Skeletal muscle satellite cell (primary cell): ENCODE results near the gene RAP1B. TPM values are rescaled to one million over a fixed set of nuclear protein-coding genes. Genes with fewer than 3 reads are reported as not detected.
A peak's percentile ranks its signal among the peaks of the same experiment; 100 is the strongest.

Experiments
- H3K27me3 ChIP-seq: 2 replicates; pipeline ENCODE4 v1.7.0; 2013; ENCODE audit warnings: low read length; ENCODE audit not compliant: control insufficient read depth, insufficient read depth
- H3K36me3 ChIP-seq: 2 replicates; pipeline ENCODE4 v1.7.0; 2013; ENCODE audit warnings: mild to moderate bottlenecking, control low read depth, low read length; ENCODE audit not compliant: insufficient read depth
- H3K4me1 ChIP-seq: 2 replicates; pipeline ENCODE4 v1.7.0; 2013; ENCODE audit warnings: low read length; ENCODE audit not compliant: control insufficient read depth, insufficient read depth
- H3K4me2 ChIP-seq: 2 replicates; pipeline ENCODE4 v1.7.0; 2013; ENCODE audit warnings: mild to moderate bottlenecking, low read length
- H3K4me3 ChIP-seq: 2 replicates; pipeline ENCODE4 v1.7.0; 2013; ENCODE audit warnings: low read length
- H3K9ac ChIP-seq: 2 replicates; pipeline ENCODE4 v1.7.0; 2013; ENCODE audit warnings: mild to moderate bottlenecking, low read depth, low read length, moderate library complexity
- H3K9me3 ChIP-seq: replicated peaks from 2 replicates; pipeline ENCODE4 v1.7.0; 2013; ENCODE audit warnings: mild to moderate bottlenecking, control low read depth, low read length
- total RNA-seq: library from RNA; depleted of rRNA; stranded (reverse); fragments of >200 nt; gene quantifications from 2 replicates; pipeline ENCODE4 v1.2.3, GENCODE V29; 2012; rRNA removed

The RAP1B gene
- total RNA-seq: 148 and 162 TPM in 2 replicates

DNA sequence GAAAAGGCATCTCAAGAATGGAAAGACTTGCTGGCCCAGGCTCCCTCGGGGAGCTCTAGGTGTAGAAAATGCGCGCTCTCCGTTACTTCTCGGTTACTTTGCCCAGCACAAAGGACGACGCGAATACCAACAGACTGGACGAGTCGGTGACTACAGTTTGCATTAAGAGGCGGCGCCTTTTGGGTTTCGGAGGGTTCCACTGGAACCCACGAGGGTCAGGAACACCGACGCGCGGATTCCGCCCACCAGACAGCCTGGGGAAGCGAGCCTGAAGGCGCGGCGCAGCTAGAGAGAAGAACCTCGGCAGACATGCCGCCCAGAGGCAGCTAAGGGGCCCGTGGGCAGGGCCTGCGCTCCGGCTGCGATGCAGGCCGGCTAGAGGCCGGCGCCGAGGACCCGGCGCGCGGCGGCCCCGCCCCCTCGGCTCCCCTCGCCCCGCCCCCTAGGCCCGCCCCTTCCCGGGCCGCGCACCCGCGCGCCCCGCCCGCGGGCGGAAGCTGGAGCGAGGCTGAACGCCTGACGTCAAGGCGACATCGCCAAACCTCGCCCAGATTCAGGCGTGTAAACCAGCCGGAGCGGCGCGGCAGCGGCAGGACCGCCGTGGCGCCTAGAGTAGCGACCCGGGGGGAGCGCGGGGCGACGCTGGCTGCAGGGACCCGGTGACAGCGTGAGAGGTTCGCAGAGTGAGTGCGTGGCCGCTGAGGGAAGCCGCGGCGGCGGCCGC lies at the start of gene RAP1B:
TSS of gene RAP1B (plus strand) at position 530 of the 724 bp plus-strand sequence. CDS start 37,826 bp downstream, outside the sequence.
- Histone ChIP-seq H3K4me3 (peak within 1 kb of the TSS; percentile 99), H3K27me3 (no peaks in the 10 kb centered on the region), H3K4me1 (peaks cover 35% of the 10 kb centered on the region), H3K36me3 (peaks cover 9% of the 10 kb centered on the region), H3K9me3 (no peaks in the 10 kb centered on the region), H3K9ac (peak within 1 kb of the TSS; percentile 98), H3K4me2 (peak within 1 kb of the TSS; percentile 97)

- H3K4me2 ChIP-seq: no peak overlapping the region
- H3K4me1 ChIP-seq: peaks cover 25% of the 10 kb centered on the region
Measured at GRCh38 chr12:68561830-68562229, 48.9 kb upstream of the RAP1B start.

DNA sequence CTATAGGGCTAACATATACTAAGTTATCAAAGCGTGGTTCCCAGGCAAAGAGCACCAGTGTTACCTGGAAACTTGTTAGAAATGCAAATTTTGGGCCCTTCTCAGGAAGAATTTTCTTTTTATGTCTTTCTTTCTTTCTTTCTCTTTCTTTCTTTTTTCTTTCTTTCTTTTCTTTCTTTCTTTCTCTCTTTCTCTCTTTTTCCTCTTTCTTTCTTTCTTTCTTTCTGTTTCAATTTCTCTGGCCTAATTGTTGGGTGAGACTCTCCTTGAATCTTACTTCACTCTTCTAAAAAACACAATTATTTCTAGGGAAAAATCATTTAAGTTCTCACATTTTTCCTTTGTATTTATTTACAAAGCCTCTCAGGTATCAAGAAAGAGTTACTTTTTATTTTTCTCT lies 46.5 kb upstream of the RAP1B start:
- no peak overlapping the region for H3K9ac ChIP-seq

More at GRCh38 chr12:68561830-68562229, 48.9 kb upstream of the RAP1B start:
- H3K27me3 ChIP-seq: no peaks in the 10 kb centered on the region
- no peaks in the 10 kb centered on the region for H3K9me3 ChIP-seq
- H3K9ac ChIP-seq: no peak overlapping the region
- H3K4me3 ChIP-seq: no peak overlapping the region
- H3K36me3 ChIP-seq: no peaks in the 10 kb centered on the region

DNA sequence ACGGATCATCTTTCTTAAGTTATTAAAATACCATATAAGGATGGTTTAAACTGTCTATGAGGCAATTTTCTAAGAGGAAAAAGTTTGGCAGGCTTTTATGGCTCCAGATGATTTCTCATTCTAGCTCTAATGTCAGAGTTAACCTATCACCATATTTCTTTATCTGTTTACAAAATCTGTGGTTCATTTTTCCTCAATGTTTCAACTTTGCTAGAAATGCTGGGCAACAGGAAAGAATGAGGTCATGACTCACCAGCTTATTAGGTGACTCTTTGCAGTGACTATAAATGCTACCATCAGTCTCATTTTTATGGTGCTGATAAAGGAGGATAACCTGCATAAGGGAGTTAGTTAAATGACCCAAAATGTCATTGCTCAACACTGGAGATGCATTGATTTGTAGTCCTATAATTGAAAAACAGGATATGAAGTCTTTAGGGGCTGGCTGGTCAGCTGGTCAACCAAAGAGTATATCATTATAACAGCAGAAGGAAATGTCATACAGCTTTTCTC lies 45.3 kb upstream of the RAP1B start:
- Histone ChIP-seq H3K4me3 (no peak overlapping the region), H3K9ac (no peak overlapping the region), H3K4me1 (peaks cover 12% of the 10 kb centered on the region)

More for the DNA sequence above, 46.5 kb upstream of the RAP1B start:
- no peaks in the 10 kb centered on the region for H3K36me3 ChIP-seq
- H3K4me3 ChIP-seq: no peak overlapping the region
- no peak overlapping the region for H3K4me2 ChIP-seq
- H3K27me3 ChIP-seq: no peaks in the 10 kb centered on the region
- no peaks in the 10 kb centered on the region for H3K9me3 ChIP-seq
- H3K4me1 ChIP-seq: peaks cover 12% of the 10 kb centered on the region

DNA sequence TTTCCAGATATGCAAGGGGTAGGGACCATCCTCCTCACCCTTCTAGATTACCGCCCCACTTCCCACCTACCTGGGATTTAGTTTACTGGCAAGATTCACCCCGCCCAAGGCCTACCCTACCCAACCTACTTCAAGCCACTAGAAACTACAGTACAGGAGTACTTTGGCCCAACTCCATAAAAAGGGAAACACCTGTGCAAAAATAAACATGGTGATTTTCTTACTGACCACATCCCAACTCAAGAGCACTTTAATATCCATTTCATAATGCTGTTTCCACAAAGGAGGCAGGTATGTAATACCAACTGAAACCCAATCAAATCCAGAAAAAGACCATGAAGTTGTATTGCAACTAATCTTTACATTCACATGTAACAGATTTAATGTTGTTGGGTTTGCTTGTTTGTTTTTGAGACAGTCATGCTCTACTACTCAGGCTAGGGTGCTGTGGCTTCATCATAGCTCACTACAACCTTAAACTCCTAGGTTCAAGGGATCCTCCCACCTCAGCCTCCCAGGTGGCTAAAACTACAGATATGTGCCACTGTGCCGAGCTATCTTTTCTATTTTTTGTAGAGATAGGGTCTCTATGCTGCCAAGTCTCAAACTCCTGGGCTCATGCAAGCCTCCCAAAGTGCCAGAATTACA lies 41.7 kb upstream of the RAP1B start:
- Histone ChIP-seq H3K4me3 (no peak overlapping the region), H3K27me3 (no peaks in the 10 kb centered on the region), H3K4me1 (peaks cover 12% of the 10 kb centered on the region), H3K9ac (no peak overlapping the region), H3K9me3 (no peaks in the 10 kb centered on the region), H3K4me2 (no peak overlapping the region), H3K36me3 (no peaks in the 10 kb centered on the region)

More for the DNA sequence above, 45.3 kb upstream of the RAP1B start:
- Histone ChIP-seq H3K36me3 (no peaks in the 10 kb centered on the region), H3K27me3 (no peaks in the 10 kb centered on the region), H3K4me2 (peak overlapping the region; percentile 33), H3K9me3 (no peaks in the 10 kb centered on the region)

- no peaks in the 10 kb centered on the region for H3K9me3 ChIP-seq
- H3K36me3 ChIP-seq: no peaks in the 10 kb centered on the region
- H3K9ac ChIP-seq: no peak overlapping the region
- no peaks in the 10 kb centered on the region for H3K27me3 ChIP-seq
- no peak overlapping the region for H3K4me3 ChIP-seq
- H3K4me2 ChIP-seq: no peak overlapping the region
- no peaks in the 10 kb centered on the region for H3K4me1 ChIP-seq
Measured at GRCh38 chr12:68572661-68573060, 38.0 kb upstream of the RAP1B start.

DNA sequence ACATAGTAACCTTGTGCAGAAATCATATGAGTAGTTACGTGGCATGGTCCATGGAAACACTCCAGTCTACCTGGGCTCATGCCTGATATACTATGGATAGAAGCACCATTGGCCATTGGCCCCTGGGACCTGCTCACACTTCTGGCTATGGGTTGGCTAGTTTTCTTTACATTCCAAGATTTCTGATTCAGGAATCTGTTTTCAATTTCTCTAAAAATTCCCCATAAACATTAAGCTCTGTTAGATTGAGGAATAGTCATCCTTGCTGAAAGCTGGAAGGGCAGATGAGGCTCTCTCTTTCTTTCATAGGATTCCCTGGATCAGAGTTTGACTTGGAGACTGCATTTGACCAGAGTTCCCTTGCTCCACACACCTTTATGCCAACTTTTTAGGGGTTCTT lies 37.3 kb upstream of the RAP1B start:
- Histone ChIP-seq H3K27me3 (no peaks in the 10 kb centered on the region), H3K9me3 (no peaks in the 10 kb centered on the region), H3K36me3 (no peaks in the 10 kb centered on the region), H3K4me3 (no peak overlapping the region), H3K9ac (no peak overlapping the region), H3K4me1 (no peaks in the 10 kb centered on the region), H3K4me2 (no peak overlapping the region)

- H3K27me3 ChIP-seq: no peaks in the 10 kb centered on the region
- no peaks in the 10 kb centered on the region for H3K4me1 ChIP-seq
- H3K9ac ChIP-seq: no peak overlapping the region
- no peaks in the 10 kb centered on the region for H3K9me3 ChIP-seq
- H3K4me3 ChIP-seq: no peak overlapping the region
- H3K36me3 ChIP-seq: no peaks in the 10 kb centered on the region
- no peak overlapping the region for H3K4me2 ChIP-seq
Measured at GRCh38 chr12:68577949-68578348, 32.8 kb upstream of the RAP1B start.

DNA sequence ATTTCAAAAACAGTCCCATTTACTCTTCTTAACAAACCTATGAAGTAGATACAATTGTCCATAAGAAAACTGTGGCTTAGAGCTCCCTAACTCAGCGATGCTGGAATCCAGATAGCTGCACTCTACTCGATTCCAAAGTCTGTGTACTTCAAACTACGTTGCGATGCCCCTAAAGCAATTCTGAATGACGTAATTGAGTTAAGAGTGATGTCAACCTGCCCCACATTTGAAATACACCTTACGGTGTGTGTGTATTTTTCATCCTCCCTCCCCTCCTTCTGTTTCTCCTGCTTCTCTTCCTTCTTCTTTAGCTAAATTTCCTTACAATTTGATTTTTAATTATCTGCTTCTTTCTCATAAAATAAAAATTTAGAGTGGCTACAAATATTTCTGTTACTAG lies 31.9 kb upstream of the RAP1B start:
- Histone ChIP-seq H3K4me1 (no peaks in the 10 kb centered on the region), H3K9ac (no peak overlapping the region), H3K27me3 (no peaks in the 10 kb centered on the region), H3K4me2 (no peak overlapping the region), H3K9me3 (no peaks in the 10 kb centered on the region), H3K4me3 (no peak overlapping the region), H3K36me3 (no peaks in the 10 kb centered on the region)

GRCh38 chr12:68579254-68579653 lies 31.4 kb upstream of the RAP1B start:
- H3K4me3 ChIP-seq: no peak overlapping the region
- no peaks in the 10 kb centered on the region for H3K36me3 ChIP-seq
- H3K9ac ChIP-seq: no peak overlapping the region
- H3K4me2 ChIP-seq: no peak overlapping the region
- no peaks in the 10 kb centered on the region for H3K4me1 ChIP-seq
- H3K9me3 ChIP-seq: no peaks in the 10 kb centered on the region
- no peaks in the 10 kb centered on the region for H3K27me3 ChIP-seq

GRCh38 chr12:68580911-68581310 lies 29.8 kb upstream of the RAP1B start:
- H3K9ac ChIP-seq: no peak overlapping the region
- H3K4me2 ChIP-seq: no peak overlapping the region
- no peaks in the 10 kb centered on the region for H3K9me3 ChIP-seq
- H3K36me3 ChIP-seq: no peaks in the 10 kb centered on the region
- no peak overlapping the region for H3K4me3 ChIP-seq
- H3K4me1 ChIP-seq: no peaks in the 10 kb centered on the region
- no peaks in the 10 kb centered on the region for H3K27me3 ChIP-seq
